LoVo (cell line): ENCODE results near the gene ASB2.

Source experiments
- DNase-seq: peaks from one replicate; pipeline ENCODE4 v3.0.0-alpha.2; 2016; ENCODE audit warnings: low spot score

ASB2 gene

DNA sequence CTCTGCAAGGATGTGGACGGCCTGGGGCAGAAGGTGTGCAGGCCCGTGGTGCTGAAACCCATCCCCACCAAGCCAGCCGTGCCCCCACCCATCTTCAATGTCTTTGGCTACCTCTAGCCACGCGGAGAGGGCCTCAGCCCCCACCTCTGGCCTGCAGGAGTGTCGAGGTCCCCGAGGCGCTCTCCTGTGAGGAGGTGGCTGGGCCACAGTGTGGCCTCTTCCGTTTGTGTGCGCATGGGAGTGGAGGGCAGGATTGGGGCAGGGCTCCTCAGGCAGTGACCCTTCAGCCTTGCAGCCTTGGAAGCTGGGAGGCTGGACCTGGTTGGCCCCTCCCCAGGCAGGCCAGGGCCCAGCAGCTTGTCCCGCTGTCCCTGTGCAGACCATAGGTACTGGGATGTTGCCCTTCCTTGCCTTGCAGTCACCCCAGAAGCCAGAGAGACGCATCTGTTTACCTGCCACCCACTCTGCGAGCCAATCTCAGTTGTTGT is 47.3 kb downstream of the ASB2 start:
- DNase-seq: no peak

DNA sequence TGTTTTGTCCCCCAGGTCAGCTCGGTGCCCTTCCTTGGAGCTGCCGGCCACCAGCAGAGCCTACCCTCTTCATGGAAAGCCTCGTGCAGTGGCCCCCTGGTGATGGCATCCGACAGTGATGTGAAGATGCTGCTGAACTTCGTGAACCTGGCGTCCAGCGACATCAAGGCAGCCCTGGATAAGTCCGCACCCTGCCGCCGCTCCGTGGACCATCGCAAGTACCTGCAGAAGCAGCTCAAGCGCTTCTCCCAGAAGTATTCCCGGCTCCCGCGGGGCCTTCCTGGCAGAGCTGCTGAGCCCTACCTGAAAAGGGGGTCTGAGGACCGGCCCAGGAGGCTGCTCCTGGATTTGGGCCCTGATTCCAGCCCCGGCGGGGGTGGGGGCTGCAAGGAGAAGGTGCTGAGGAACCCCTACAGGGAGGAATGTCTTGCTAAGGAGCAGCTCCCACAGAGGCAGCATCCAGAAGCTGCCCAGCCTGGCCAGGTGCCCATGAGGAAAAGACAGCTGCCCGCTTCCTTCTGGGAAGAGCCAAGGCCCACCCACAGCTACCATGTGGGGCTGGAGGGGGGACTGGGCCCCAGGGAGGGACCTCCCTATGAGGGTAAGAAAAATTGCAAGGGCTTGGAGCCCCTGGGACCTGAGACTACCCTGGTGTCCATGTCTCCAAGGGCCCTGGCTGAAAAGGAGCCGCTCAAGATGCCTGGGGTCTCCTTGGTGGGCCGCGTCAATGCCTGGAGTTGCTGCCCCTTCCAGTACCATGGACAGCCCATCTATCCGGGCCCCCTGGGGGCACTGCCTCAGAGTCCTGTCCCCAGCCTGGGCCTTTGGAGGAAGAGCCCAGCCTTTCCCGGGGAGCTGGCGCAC is 48.0 kb downstream of the ASB2 start:
- DNase-seq: no peak

DNA sequence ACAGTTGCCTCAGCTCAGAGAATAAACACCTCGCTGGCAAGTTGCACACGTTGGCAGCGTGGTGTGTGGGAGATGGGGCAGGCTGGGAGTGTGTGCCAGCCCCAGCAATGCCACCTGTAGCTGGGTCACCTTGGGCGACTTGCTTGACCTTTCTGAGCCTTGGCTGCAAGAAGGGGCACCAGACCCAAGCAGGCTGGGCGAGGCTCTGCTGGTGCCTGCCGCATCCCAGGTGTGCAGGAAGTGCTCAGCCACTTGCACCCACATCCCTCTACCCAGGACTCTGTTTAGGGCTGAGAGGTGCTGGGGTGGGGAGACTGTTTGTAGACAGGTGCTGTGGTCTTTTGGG is 48.6 kb downstream of the ASB2 start:
- DNase-seq: no peak

DNA sequence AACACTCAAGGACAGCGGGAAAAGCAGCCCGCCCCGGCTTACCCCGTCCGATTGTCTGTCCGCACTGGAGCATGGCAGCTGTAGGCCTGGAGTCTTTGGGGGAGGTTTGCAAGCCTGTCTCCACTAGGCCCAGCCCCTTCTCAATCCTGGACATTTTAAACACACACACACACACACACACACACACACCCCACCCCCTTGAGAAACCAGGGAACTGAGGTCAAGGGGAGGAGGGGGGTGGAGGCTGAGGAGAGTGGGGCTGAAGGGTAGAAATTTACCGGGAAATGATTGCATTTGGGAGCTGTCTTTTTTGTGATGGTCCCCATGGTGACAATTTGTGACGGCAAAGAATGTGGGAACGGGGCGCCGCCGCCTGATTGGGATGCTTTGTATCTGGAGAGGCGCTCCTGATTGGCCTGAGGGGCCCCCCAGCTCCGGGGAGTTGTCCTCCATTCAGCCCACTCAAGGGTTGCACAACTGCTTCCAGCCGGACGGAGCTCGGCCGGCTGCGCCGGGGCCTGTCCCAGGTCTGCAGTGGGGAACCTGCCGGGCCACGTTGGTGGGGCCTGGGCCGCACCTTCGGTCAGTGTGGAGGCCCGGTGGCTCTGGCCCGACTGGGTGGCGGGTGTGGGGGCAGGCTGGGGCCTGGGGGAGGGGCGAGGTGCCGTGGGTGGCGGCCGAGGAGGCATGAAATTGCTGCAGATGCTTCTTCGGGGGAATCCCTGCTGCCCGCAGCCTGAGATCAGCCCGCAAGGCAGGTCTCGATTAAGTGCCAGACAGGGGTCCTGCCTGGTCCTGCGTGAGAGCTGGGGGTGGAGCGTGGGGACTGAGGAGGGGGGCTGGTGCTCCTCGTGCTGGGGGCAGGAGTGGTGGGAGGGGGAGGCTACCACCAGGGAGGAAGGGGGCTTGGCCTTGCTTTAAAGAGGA is 49.2 kb downstream of the ASB2 start, which contains the start of gene FAM181A:
TSS of gene FAM181A (plus strand) at position 472 of the 927 bp plus-strand sequence. CDS start 942 bp downstream, outside the sequence.
- no peak for DNase-seq

DNA sequence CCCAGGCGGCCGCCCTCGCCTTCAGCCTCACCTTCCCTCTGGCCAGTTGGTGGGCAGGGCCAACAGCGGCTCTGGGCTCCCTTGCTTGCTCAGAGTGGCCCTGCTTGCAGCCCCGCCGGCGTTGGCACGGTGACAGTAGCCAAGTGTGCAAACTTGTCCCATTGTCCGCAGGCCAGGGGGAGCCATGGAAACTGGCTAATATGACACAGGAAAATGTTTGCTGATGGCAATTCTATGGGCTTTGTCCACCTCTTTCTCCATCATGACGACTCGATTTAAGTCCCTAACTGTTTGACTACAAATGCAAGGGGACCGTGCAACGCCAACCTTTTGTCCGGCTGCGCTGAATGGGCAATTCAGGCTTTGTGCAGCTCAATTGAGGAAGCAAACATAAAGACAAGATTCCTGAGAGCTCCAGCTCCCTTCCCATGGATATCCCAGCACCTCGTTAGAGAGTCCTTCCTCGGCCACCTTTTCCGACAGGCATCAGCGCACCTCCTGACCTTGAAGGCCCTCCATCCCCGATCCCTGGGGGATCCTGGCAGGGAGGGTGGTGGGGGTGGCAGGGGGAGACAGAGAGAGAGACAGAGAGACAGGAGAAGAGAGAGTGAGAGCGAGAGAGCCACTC is 50.0 kb downstream of the ASB2 start:
- DNase-seq: no peak

DNA sequence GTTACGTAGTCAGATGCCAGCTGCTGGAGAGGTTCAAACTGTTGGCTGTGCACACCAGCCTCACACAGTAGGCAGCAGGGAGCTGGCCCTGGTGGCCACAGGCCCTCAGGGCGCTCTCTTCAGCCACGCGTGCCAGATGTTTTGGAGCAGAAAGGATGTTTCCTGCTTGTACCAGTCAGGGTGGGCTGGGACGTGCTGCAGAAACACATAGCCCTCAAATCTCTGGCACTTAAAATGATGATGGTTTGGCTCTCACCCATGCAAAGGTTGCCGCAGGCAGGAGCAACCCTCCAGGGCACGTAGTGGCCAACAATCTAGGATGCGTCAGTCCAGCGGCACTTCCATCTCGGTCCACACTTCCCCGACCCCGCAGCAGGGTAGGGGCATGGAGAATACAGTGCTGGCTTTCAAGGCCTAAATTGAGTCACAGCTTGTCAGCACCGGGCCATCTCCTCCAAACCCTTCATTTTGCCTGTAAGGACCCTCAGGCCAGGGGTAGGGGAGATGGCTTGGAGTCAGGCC is 50.9 kb downstream of the ASB2 start:
- no peak for DNase-seq

DNA sequence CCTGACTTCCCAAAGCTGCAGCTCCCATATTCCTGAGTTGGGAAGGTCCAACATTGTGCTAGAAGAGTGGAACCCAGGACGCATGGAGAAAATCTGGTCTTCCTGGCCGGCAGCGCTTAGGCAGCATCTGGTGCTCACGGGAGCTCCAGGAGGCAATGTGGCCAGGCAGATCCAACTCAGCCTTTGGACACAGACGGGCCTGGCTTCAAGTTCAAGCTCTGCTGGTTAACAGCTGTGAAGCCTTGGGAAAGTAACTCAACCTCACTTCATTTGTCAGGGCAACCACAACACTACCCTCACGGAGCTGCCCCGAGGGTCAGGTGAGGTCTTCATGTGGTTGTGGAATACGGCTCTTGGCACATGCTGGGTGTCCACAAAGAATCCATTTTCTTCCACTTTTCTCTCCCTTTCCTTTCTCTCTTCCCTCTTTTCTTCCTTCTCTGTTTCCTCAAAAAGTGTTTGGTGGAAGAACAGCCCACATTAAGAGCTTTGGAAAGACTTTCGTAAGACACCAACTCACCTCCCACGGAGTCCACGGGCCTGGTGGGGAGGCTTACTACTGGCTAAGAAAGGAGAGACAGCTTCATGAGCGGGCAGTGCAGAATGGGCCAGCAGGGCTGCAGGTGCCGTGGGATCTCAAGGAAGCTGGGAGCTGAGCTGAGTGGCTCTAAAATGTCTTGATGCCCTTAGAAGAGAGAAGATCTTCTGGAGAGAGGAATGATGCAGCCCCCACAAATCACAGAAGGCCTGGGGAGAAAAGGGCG is 51.6 kb downstream of the ASB2 start:
- no peak for DNase-seq

DNA sequence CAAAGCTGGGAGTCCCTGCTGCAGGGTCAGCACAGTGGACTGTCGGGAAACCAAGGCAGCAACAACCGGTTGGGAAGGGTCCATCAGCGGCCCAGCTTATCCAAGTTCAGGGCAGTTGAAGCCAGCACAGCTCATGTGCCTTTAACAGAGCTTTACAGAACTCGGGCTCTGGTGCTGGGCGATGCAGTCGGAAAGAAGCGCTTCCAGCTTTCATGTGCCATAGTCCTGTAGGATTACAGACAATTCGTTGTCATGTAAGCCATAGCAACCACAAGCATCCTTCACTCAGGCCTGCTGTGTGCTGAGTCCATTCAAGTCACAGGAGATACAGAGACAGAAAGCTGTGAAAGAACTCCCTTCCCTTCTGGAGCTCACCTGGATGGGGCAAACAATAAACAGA is 52.7 kb downstream of the ASB2 start:
- DNase-seq: no peak

DNA sequence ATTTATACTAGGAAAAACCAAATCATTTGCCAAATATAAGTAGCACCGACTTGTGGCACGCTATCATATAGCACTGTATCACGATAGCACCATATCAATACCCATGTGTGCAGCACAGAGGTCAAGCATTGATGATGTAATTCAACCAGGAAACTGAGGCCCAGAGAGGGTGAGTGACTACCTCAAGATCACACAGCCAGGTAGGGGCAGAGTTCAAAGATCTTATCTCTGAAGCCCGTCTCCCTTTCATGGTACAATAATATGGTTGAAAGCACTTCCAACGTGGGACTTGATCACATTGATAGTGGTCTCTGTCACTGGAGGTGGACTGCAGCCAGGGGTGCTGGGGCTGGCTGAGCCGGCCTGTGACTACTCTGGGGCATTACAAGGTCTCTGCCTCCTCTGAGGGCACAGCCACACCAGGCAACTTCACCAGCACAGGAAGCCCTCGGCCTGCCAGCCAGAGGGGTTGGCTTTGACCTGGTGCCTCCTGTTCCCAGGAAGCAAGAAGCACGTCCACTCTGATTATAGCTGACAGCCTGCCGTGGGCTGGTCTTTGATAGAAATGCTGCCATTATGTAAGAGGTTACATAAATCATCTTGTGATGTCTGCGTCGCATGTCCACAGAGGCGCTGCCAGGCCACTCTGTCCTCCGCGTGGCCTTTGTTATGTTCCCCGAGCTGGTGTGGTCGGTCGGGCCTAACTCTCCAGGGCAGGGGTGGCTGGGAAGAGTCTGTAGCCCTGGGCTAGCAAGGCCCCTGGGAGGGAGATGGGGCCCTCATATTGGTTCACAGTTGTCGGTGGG is 55.2 kb downstream of the ASB2 start:
- DNase-seq: no peak

DNA sequence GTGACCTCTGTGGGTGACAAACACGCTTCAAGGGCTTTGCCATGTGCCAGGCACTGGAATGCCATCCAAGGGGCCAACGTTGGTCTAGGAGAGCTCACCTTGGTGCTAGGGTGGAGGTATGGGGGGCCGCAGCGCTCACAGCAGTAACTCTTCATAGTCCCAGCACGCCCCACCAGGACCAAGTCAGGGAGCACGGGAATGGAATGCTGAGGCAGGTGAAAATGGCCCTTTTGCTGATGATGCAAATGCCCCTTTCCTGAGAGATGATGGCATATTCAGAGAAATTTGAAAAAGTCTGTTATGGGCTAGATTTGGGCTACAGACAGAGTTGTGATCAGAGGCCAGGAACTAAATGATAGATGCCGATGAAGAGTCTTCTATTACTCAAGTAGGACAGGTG is 59.2 kb downstream of the ASB2 start:
- DNase-seq: no peak

DNA sequence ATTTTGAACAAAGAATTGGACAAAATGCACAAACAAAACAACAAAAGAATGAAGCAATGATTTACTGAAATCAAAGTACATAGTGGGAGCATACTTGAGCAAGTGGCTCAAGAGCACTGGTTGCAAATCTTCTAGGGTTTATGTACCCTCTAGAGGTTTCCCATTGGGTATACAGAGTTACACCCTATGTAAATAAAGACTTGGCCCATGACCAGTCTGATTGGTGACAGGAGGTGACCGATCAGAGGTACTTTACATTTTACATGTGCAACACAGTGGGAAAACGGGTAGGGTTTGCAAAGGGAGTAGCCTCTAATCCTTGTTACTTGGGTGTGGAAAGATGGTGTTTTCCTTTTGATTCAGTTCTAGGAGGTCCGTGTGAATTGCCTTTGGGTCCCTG is 59.9 kb downstream of the ASB2 start:
- no peak for DNase-seq

DNA sequence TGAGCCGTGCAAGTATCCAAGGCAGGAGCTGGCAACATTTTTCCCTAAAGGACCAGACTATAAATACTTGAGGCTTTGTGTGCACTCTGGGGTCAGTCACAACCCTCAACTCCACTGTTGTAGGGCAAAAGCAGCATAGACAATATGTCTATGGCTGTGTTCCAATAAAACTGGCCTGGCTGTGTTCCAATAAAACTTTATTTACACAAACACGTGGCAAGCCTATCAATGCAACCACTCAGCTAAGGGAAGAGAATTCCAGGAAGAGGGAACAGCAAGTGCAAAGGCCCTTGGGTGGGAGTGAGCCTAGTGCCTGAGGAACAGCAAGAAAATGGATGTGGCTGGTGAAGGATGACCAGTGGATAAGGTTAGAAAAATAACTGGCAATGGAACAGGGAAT is 60.6 kb downstream of the ASB2 start:
- no peak for DNase-seq

DNA sequence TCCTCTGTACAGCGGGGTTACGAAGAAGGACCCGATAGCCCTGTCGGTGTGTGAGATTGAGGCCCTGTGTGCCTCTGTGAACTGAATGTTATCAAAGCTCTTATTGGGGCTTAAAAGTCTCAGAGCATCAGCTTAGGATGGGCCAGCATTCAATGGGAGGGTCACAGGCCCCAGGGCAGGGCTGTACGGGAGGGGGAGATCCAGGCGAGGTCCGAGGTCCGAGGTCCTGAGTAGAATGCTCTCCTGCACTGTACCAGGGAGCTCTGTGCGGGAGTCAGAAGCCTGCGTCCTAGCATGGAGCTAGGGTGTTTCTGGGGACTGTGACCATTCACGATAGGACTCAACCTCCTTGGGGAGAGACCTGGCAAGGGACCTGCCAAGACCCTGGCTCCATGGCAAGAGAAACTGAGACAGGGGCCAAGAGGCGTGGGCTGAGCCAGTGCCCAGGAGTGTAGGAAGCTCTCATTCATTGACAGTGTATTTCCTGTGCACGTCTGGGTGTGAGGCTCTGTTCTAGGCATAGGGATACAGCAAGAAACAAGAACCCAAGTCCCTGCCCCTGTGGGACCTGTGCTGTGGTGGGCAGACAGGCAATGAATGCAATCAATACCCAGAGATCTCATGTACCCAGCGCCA is 61.2 kb downstream of the ASB2 start:
- no peak for DNase-seq

DNA sequence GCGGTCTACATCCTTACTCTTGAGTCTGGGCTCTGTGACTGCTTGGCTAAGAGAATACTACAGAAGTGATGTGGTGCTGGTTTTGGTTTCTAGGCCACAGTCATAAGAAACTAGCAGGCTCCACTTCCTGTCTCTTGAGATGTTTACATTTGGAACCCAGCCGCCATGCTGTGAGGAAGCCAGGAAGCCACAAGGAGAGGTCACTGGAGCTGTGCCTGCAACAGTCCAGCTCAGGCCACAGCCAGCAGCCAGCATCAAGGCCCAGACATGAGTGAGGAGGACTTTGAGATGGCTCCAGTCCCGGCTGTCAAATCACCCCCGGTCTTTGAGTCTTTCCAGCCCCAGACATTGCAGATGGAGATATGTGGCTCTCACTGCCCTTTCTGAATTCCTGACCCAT is 62.1 kb downstream of the ASB2 start:
- no peak for DNase-seq

DNA sequence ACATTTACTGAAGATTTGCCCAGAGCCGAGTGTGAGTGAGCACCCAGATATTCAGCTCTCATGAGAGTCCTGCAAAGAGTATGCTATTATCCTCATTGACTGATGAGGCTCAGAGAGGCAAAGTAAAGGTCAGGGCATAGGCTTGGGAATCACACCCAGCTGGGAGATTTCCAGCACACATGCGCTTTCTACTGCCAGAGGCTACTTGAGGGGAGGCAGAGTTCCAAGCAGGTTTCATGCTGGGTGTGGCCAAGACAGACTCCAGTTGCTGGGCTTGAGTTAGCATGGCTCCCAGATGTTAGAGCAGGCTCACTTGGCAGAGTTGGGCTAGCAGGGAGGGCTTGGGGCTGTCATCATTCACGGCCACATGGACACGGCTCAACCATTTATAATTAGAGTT is 63.6 kb downstream of the ASB2 start:
- no peak for DNase-seq

DNA sequence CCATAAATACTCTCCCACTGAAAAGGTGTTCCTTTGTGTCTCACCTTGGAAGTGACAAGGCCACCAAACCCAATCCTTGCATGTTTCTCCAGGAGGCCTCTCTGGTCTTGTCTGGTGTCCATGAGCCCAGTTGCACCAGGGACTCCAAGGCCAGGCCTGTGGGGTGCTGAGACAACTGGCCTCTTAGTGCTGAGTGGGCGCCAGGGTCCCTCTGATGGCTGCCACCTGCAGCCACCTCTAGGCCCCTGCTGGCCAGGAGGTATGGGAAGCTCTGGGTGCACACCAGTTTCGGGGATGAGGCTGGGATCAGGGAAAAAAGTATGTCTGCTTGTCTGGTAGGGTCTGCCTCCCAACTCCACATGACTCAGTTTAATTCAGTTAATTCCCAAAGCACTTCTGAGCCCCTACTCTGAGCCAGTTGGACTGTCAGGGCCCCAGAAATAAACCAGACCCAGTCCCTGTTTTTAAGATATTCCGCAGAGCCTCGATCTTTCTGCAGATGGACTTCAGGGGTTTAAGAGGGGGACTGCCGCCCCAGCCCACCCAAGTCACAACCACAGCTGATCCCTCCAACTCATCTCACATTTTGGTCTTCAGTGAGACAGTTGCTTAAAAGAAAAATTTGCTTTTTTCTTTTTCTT is 64.3 kb downstream of the ASB2 start:
- no peak for DNase-seq

DNA sequence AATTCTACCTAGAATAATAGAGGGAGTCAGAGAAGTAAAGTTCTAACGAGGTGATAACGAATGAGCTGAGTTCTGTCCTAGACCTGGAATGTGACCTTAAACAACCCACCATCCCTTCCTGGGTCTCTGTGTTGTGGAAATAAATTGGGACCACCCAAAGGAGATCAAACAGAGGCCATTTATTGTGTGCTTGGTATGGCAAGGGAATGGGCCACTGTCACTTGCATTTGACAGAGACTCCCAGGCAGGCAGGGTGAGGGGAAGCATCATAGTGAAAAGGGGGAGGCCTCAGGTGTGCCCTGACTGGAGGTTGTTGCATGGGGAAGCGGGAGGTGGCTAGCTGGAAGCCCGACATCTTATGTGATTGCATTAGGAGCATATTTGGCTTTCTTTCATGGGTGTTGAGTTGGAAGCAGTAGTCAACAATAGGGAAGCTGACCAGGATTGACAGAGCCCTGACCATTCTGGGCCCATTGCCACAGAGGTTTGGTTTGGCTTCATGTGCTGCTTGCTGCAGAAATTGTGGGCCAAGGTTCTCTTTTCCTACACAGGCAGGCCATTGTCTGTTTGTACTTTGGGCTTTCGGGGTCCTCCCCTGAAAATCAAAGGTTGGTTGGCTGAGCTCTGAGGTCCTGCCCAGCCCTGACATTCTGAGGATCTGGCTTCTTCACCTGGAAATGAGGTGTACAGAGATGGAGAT is 66.8 kb downstream of the ASB2 start:
- DNase-seq: no peak

DNA sequence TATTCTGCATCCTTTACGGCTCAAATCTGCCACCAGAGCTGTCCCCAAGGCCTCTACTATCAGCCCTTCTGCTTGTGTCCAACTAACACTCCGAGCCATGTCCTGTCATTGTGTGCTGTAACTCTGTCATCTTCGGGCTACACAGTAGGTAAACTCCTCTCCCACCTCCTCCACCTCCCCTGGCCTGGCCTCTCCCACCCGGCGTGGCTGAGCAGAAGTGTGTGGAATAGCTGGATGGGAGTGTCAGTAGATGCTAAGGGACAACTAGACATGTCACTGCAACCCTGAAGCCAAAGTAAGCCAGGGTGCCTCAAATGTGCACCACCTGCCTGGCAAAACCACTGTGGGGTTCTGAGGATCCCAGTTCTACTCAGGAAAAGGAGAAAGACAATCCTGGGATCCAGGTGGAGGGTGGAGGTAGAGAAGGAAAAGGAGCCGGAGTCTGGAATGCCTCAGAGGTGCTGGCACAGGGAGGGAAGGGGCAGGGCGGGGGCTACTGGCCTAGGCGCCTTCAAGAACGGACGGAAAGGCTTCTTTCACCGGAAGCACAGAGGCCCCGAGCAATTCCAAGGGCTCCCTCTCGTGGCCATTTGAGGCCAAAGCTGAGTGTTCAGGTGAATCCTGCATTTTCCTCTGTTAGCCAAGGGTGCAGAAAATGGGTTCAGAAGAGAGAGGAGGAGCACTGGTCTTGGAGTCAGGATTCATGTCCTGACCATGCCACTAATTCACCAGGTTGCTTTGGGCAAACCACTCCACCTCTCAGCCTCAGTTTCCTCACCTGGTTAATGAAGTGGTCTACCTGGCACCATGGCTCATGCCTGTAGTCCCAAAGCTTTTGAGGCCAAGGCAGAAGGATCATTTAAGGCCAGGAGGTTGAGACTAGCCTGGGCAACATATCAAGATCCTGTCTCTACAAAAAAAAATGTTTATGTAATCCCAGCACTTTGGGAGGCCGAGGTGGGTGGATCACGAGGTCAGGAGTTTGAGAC is 69.7 kb downstream of the ASB2 start:
- DNase-seq: peak; percentile 62
